H1 (cell line): Measurements from ENCODE around the gene CDH22. TPM values are rescaled to one million over a fixed set of nuclear protein-coding genes. Genes with fewer than 3 reads are reported as not detected.

Experiments used
- CTCF ChIA-PET: fragments of 300-600 bp; sonication (Branson Sonifier 250); formaldehyde crosslinking; loops from one replicate; lab custom pipeline; 2021; ENCODE audit not compliant: partially characterized antibody; lab: Charles Lee
- POLR2A ChIA-PET: fragments of 300-600 bp; sonication (Branson Sonifier 250); formaldehyde crosslinking; loops from one replicate; lab custom pipeline; 2021; ENCODE audit warnings: inconsistent platforms; ENCODE audit not compliant: partially characterized antibody; lab: Charles Lee
- DNase-seq, 2 experiments: peaks; one replicate each; pipeline versions ENCODE4 v3.0.0 to v3.0.0-alpha.2; 2010 to 2022; ENCODE audit warnings: low spot score in 2 of 2, low read depth in 1 of 2, mixed read lengths in 1 of 2
- FAIRE-seq: peaks from 2 replicates; lab custom pipeline; 2011; peaks lifted over from hg19 to GRCh38; lab: Jason Lieb, UNC
- H2AFZ ChIP-seq: 2 replicates; pipeline ENCODE4 v1.8.1; 2012; ENCODE audit warnings: low read length, inconsistent platforms
- H2AK5ac ChIP-seq: 2 replicates; pipeline ENCODE4 v1.6.1; 2013; ENCODE audit warnings: low read depth, low read length
- H2BK120ac ChIP-seq: replicated peaks from 2 replicates; pipeline ENCODE3; 2013; ENCODE audit warnings: low read depth, low read length, inconsistent platforms
- H2BK12ac ChIP-seq: 2 replicates; pipeline ENCODE4 v1.6.1; 2013; ENCODE audit warnings: low read depth, low read length
- H2BK15ac ChIP-seq: 2 replicates; pipeline ENCODE4 v1.6.1; 2013; ENCODE audit warnings: low read length
- H2BK20ac ChIP-seq: 2 replicates; pipeline ENCODE4 v1.6.1; 2013; ENCODE audit warnings: low read length
- H2BK5ac ChIP-seq: 2 replicates; pipeline ENCODE4 v1.6.1; 2013; ENCODE audit warnings: low read depth, low read length
- H3K14ac ChIP-seq: 2 replicates; pipeline ENCODE4 v1.6.1; 2013; ENCODE audit warnings: inconsistent platforms; ENCODE audit not compliant: insufficient read length
- H3K18ac ChIP-seq: 2 replicates; pipeline ENCODE4 v1.6.1; 2013; ENCODE audit warnings: low read length; ENCODE audit errors: extremely low read depth
- H3K23ac ChIP-seq: 2 replicates; pipeline ENCODE4 v1.6.1; 2013; ENCODE audit warnings: inconsistent platforms; ENCODE audit not compliant: insufficient read length
- H3K23me2 ChIP-seq: 2 replicates; pipeline ENCODE4 v1.6.1; 2013; ENCODE audit warnings: low read depth, low read length
- H3K27ac ChIP-seq: 2 replicates; pipeline ENCODE4 v1.6.1; 2011; ENCODE audit warnings: low read depth, low read length, inconsistent platforms
- H3K27me3 ChIP-seq, 4 experiments: replicated peaks in 1 of 4; 1 replicate in 1 of 4; 2 replicates in 3 of 4; pipeline versions ENCODE4 v1.6.1 to v1.8.1; 2011 to 2013; ENCODE audit warnings: low read length in 3 of 4, mild to moderate bottlenecking in 3 of 4, inconsistent platforms in 2 of 4, mixed read lengths in 2 of 4, moderate library complexity in 1 of 4; ENCODE audit not compliant: control insufficient read depth in 3 of 4, insufficient read depth in 3 of 4; ENCODE audit errors: extremely low read depth in 1 of 4
- H3K36me3 ChIP-seq, 4 experiments: 2 replicates each; pipeline versions ENCODE4 v1.6.1 to v1.8.1; 2011 to 2013; ENCODE audit warnings: mild to moderate bottlenecking in 4 of 4, low read length in 3 of 4, moderate library complexity in 2 of 4, control low read depth in 1 of 4, inconsistent platforms in 1 of 4; ENCODE audit not compliant: insufficient read depth in 4 of 4, control insufficient read depth in 2 of 4
- H3K4ac ChIP-seq: replicated peaks from 2 replicates; pipeline ENCODE3; 2013; ENCODE audit warnings: low read length, low read depth, mixed read lengths, inconsistent platforms; ENCODE audit not compliant: insufficient read length
- H3K4me1 ChIP-seq, 4 experiments: replicated peaks in 1 of 4; 1 replicate in 1 of 4; 2 replicates in 3 of 4; pipeline versions ENCODE4 v1.6.1 to v1.8.1; 2011 to 2013; ENCODE audit warnings: low read length in 3 of 4, inconsistent platforms in 2 of 4, mixed read lengths in 1 of 4; ENCODE audit not compliant: insufficient read depth in 4 of 4, control insufficient read depth in 3 of 4
- H3K4me2 ChIP-seq, 2 experiments: 2 replicates each; pipeline versions ENCODE4 v1.6.1 to v1.8.1; 2011 to 2013; ENCODE audit warnings: low read depth in 2 of 2, low read length in 2 of 2, control low read depth in 1 of 2, inconsistent platforms in 1 of 2, mild to moderate bottlenecking in 1 of 2; ENCODE audit not compliant: insufficient read depth in 1 of 2
- H3K4me3 ChIP-seq, 4 experiments: fragments of 200-600, 300-600 bp in 1 of 4; sonication (generic), shearing (Covaris generic), sonication (Bioruptor Twin) in 1 of 4; 2 replicates each; pipeline versions ENCODE4 v1.5.1 to v1.8.1; 2011 to 2016; ENCODE audit warnings: low read length in 4 of 4, low read depth in 3 of 4, control low read depth in 2 of 4, inconsistent platforms in 2 of 4, mild to moderate bottlenecking in 2 of 4, mixed read lengths in 1 of 4, moderate library complexity in 1 of 4; ENCODE audit not compliant: insufficient read depth in 2 of 4; ENCODE audit errors: extremely low read depth in 1 of 4
- H3K56ac ChIP-seq: replicated peaks from 2 replicates; pipeline ENCODE3; 2013; ENCODE audit warnings: low read depth, mild to moderate bottlenecking, mixed read lengths, low read length, inconsistent platforms; ENCODE audit not compliant: insufficient read length
- H3K79me1 ChIP-seq: 2 replicates; pipeline ENCODE4 v1.6.1; 2013; ENCODE audit warnings: low read depth, low read length, control low read depth
- H3K79me2 ChIP-seq, 2 experiments: 2 replicates each; pipeline versions ENCODE4 v1.6.1 to v1.8.1; 2012 to 2013; ENCODE audit warnings: low read length in 2 of 2, mild to moderate bottlenecking in 2 of 2, inconsistent platforms in 1 of 2; ENCODE audit not compliant: insufficient read depth in 2 of 2, control insufficient read depth in 1 of 2
- H3K9ac ChIP-seq, 4 experiments: replicated peaks in 1 of 4; 1 replicate in 1 of 4; 2 replicates in 3 of 4; pipeline versions ENCODE4 v1.6.1 to v1.8.1; 2011 to 2013; ENCODE audit warnings: low read depth in 3 of 4, low read length in 3 of 4, control low read depth in 2 of 4, mild to moderate bottlenecking in 2 of 4, moderate library complexity in 2 of 4, inconsistent platforms in 1 of 4; ENCODE audit errors: extremely low read depth in 1 of 4
- H3K9me3 ChIP-seq, 2 experiments: 2 replicates each; pipeline versions ENCODE4 v1.6.1 to v1.8.1; 2012 to 2013; ENCODE audit warnings: mild to moderate bottlenecking in 2 of 2, moderate library complexity in 2 of 2, control low read depth in 1 of 2, inconsistent platforms in 1 of 2, low read depth in 1 of 2, low read length in 1 of 2, mixed read lengths in 1 of 2; ENCODE audit not compliant: insufficient read depth in 2 of 2
- H4K20me1 ChIP-seq, 2 experiments: replicated peaks in 1 of 2; 2 replicates each; pipeline versions ENCODE3 to v1.8.1; 2011 to 2013; ENCODE audit warnings: inconsistent platforms in 2 of 2, low read length in 2 of 2, mild to moderate bottlenecking in 1 of 2; ENCODE audit not compliant: insufficient read depth in 2 of 2, control insufficient read depth in 1 of 2
- H4K5ac ChIP-seq: 2 replicates; pipeline ENCODE4 v1.6.1; 2013; ENCODE audit warnings: low read length, low read depth, mixed read lengths, inconsistent platforms; ENCODE audit not compliant: insufficient read length
- H4K8ac ChIP-seq: 2 replicates; pipeline ENCODE4 v1.8.0; 2013; ENCODE audit warnings: mild to moderate bottlenecking, moderate library complexity, low read length, inconsistent platforms; ENCODE audit not compliant: insufficient read depth; ENCODE audit errors: extremely low read depth
- H4K91ac ChIP-seq: replicated peaks from 2 replicates; pipeline ENCODE3; 2013; ENCODE audit warnings: low read length, mixed read lengths, inconsistent platforms; ENCODE audit not compliant: insufficient read length
- CBX5 ChIP-seq: fragments of 300-800, 300-1000 bp; sonication (generic); IDR thresholded peaks from 2 replicates; pipeline ENCODE4 v1.7.1; 2016; ENCODE audit warnings: antibody characterized with exemption, low read length, low read depth
- EGR1 ChIP-seq: IDR thresholded peaks from 2 replicates; pipeline ENCODE4 v1.6.1; 2011; ENCODE audit warnings: low read depth, low read length, borderline replicate concordance
- GTF2F1 ChIP-seq: IDR thresholded peaks from 2 replicates; pipeline ENCODE4 v1.6.1; 2012; ENCODE audit warnings: low read depth, low read length, improper control_type of control experiment, borderline replicate concordance
- HDAC2 ChIP-seq, 2 experiments: fragments of 300-600 bp in 1 of 2; sonication (generic) in 1 of 2; IDR thresholded peaks; 2 replicates each; pipeline ENCODE4 v1.6.1; 2011 to 2012; ENCODE audit warnings: low read depth in 2 of 2, low read length in 2 of 2, mild to moderate bottlenecking in 2 of 2, moderate library complexity in 2 of 2, borderline replicate concordance in 1 of 2, inconsistent platforms in 1 of 2
- HDAC6 ChIP-seq: IDR thresholded peaks from one replicate; pipeline ENCODE4 v1.7.1; 2012; ENCODE audit warnings: low read depth, mild to moderate bottlenecking, inconsistent platforms, low read length, moderate library complexity
- POLR2A ChIP-seq, 2 experiments: IDR thresholded peaks; 1 replicate in 1 of 2; 2 replicates in 1 of 2; pipeline ENCODE4 v1.6.1; 2011; ENCODE audit warnings: low read depth in 2 of 2, low read length in 2 of 2, mild to moderate bottlenecking in 2 of 2; ENCODE audit errors: control extremely low read depth in 1 of 2
- POLR2AphosphoS5 ChIP-seq: IDR thresholded peaks from 2 replicates; pipeline ENCODE4 v1.6.1; 2011; ENCODE audit warnings: low read depth, low read length
- RFX5 ChIP-seq: IDR thresholded peaks from 2 replicates; pipeline ENCODE4 v1.6.1; 2011; ENCODE audit warnings: low read depth, low read length, improper control_type of control experiment, borderline replicate concordance
- SAP30 ChIP-seq: fragments of 300-600 bp; sonication (generic); IDR thresholded peaks from 2 replicates; pipeline ENCODE4 v1.7.1; 2012; ENCODE audit warnings: low read length, moderate library complexity, mild to moderate bottlenecking, inconsistent platforms; ENCODE audit not compliant: insufficient read depth, insufficient replicate concordance
- SIN3A ChIP-seq, 2 experiments: IDR thresholded peaks in 1 of 2; conservative IDR thresholded peaks in 1 of 2; 2 replicates each; pipeline ENCODE4 v1.6.1; 2011 to 2012; ENCODE audit warnings: low read length in 2 of 2, improper control_type of control experiment in 1 of 2, low read depth in 1 of 2, mild to moderate bottlenecking in 1 of 2
- SP2 ChIP-seq: IDR thresholded peaks from 2 replicates; pipeline ENCODE4 v1.6.1; 2012; ENCODE audit warnings: mild to moderate bottlenecking, low read length, inconsistent platforms
- WGBS, 2 experiments: shearing (Covaris generic) in 1 of 2; methylation state at CpG; one replicate each; pipeline versions ENCODE4 v1.1.6 to v1.1.7; 2013 to 2015; ENCODE audit warnings: low lambda C conversion rate in 2 of 2, mixed read lengths in 2 of 2, inconsistent platforms in 1 of 2, low coverage in 1 of 2, missing lambda C conversion rate in 1 of 2; ENCODE audit not compliant: insufficient replicate concordance in 2 of 2, insufficient coverage in 1 of 2, insufficient read length in 1 of 2; ENCODE audit errors: extremely low coverage in 1 of 2, missing lambda C conversion rate in 1 of 2; 5-methylcytosine and 5-hydroxymethylcytosine counted together
- polyA plus RNA-seq, 7 experiments: library from polyadenylated mRNA; depleted of rRNA in 3 of 7; stranded (reverse) in 5 of 7; unstranded in 2 of 7; fragments of >200 nt in 5 of 7; fragments of 200-250 nt in 2 of 7; gene quantifications; 1 replicate in 5 of 7; 2 replicates in 1 of 7; 4 replicates in 1 of 7; pipeline versions ENCODE4 v1.2.1 to v1.2.3, GENCODE V29; 2011 to 2013; ENCODE audit warnings: missing spikeins in 2 of 7, mixed read lengths in 2 of 7
- total RNA-seq: library from RNA; stranded (reverse); fragmentation: NEBNext Ultra II Directional; extraction: Animal tissue kit (Norgen Biotek cat#: 25700); gene quantifications from 2 replicates; pipeline ENCODE4 v1.2.1, GENCODE V29; 2021
- TF ChIP-seq, protein P1 (sequence below): IDR thresholded peaks from 2 replicates; pipeline ENCODE4 v1.6.1; 2012; ENCODE audit warnings: low read length, inconsistent platforms

CDH22 gene
- total and polyA plus RNA-seq, 2 of the 8 experiments (the other 6 are each of a cell fraction or from before 2014, with no cell fraction given), result 0.35 to 0.39 TPM

DNA sequence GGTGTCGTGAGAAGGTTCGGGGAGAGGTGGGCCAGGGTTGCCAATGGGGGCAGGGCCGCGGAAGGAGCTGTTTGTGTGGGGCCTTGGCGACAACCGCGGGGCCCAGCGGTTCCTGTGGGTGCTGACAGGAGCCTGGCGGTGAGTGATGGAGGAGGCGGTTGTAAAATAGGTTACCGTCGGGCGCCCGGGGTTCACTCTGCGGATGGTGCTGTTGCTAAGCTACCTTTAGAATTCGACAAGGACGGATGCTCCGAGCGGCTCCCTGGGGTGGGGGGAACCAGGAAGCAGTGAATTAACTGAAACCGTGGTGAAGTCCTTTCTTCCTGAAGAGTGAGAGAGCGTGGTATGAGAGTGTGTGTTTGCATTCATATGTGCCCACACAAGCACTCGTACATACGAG lies 61.7 kb downstream of the CDH22 start:
- Histone ChIP-seq H2BK15ac (no peak overlapping the region), H2BK120ac (no peak overlapping the region), H2AFZ (no peak overlapping the region), H3K79me1 (no peaks in the 10 kb centered on the region), H4K8ac (no peak overlapping the region), H3K27me3 (peaks cover 6 to 22% (median 16%) of the 10 kb centered on the region in 4 experiments), H3K4me2 (no peak overlapping the region), H2BK5ac (no peak overlapping the region), H3K14ac (no peak overlapping the region), H3K4me3 (no peak overlapping the region), H3K4me1 (peaks cover under 1 to 12% (median 7%) of the 10 kb centered on the region in 4 experiments; a peak in 6 of 7 replicates), H4K20me1 (no peaks in the 10 kb centered on the region), H3K4ac (no peak overlapping the region), H3K9ac (no peak overlapping the region), H2AK5ac (no peak overlapping the region), H3K9me3 (no peaks in the 10 kb centered on the region), H3K27ac (no peak overlapping the region), H4K5ac (no peak overlapping the region), H2BK20ac (no peak overlapping the region), H3K36me3 (no peaks in the 10 kb centered on the region), H3K56ac (no peak overlapping the region), H2BK12ac (no peak overlapping the region), H3K23me2 (peaks cover 6% of the 10 kb centered on the region; the same call in 1 of the 2 replicates), H3K23ac (no peak overlapping the region), H3K18ac (no peak overlapping the region), H3K79me2 (no peaks in the 10 kb centered on the region), H4K91ac (no peak overlapping the region)
- 66% methylated on average over 23 of the region's 23 CpGs; no CpG with 5 or more reads in 1 of the 2 experiments for WGBS, 2 experiments
- no peak for FAIRE-seq
- ChIA-PET CTCF (interaction anchor here (0.7 to 1.9 kb wide), 6 partner anchors 24 to 119 kb away, joined by 3 to 5 read pairs (median 4); no protein-coding TSS in a partner anchor), POLR2A (no interaction called here)
- no peak for DNase-seq
- TF ChIP-seq, protein P1, sequence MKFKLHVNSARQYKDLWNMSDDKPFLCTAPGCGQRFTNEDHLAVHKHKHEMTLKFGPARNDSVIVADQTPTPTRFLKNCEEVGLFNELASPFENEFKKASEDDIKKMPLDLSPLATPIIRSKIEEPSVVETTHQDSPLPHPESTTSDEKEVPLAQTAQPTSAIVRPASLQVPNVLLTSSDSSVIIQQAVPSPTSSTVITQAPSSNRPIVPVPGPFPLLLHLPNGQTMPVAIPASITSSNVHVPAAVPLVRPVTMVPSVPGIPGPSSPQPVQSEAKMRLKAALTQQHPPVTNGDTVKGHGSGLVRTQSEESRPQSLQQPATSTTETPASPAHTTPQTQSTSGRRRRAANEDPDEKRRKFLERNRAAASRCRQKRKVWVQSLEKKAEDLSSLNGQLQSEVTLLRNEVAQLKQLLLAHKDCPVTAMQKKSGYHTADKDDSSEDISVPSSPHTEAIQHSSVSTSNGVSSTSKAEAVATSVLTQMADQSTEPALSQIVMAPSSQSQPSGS, result no peak
- TF ChIP-seq SAP30 (no peak), GTF2F1 (no peak), CBX5 (no peak), SIN3A (conservative IDR thresholded peaks at IDR 0.05 in 1 of 2, IDR thresholded peaks at IDR 0.05 in 1 of 2; ENCODE audit: low read depth in 1 of 2, low read length in 2 of 2) (no peak), SP2 (no peak), RFX5 (no peak), EGR1 (no peak), HDAC6 (no peak), POLR2AphosphoS5 (no peak), POLR2A (IDR thresholded peaks at IDR 0.05; ENCODE audit: control extremely low read depth in 1 of 2, low read depth in 2 of 2, low read length in 2 of 2) (no peak), HDAC2 (IDR thresholded peaks at IDR 0.05; ENCODE audit: borderline replicate concordance in 1 of 2, low read depth in 2 of 2, low read length in 2 of 2) (no peak)
